ENCODE measurements around the gene NR5A1. TPM values are rescaled to one million over a fixed set of nuclear protein-coding genes. Genes with fewer than 3 reads are reported as not detected.

Gene NR5A1
- total and polyA plus RNA-seq, 4 donors = not detected

GRCh38 chr9:124468061-124468740 is 39.0 kb downstream of the NR5A1 start:
- ATAC-seq (ENCODE audit: low FRiP score) (no peak), DNase-seq (peak; percentile 37 to 67)
- H3K27me3 ChIP-seq (ENCODE audit: control insufficient read depth in 1 of 2, insufficient read depth in 2 of 2, low read length in 1 of 2) = no peaks in the 10 kb centered on the region

GRCh38 chr9:124467410-124468060 is 39.7 kb downstream of the NR5A1 start:
- intact Hi-C loops (cut with DNase I) = no loop called here
- no peaks in the 10 kb centered on the region for H3K9me3 ChIP-seq (ENCODE audit: control insufficient read depth, low read length)
- no peaks in the 10 kb centered on the region for H3K27me3 ChIP-seq (ENCODE audit: control insufficient read depth in 1 of 2, insufficient read depth in 2 of 2, low read length in 1 of 2)
- ATAC-seq (ENCODE audit: low FRiP score) (no peak), DNase-seq (peak; percentile 28 to 55)
- H3K4me1 ChIP-seq (ENCODE audit: control insufficient read depth in 1 of 2, insufficient read depth in 2 of 2, low read length in 2 of 2) = no peaks in the 10 kb centered on the region
- 94% methylated on average over 17 of the region's 17 CpGs for WGBS, 2 donors
- no peak overlapping the region for H3K27ac ChIP-seq (ENCODE audit: low read depth in 1 of 2, low read length in 2 of 2)
- H3K4me3 ChIP-seq (ENCODE audit: low read length in 2 of 2) = no peak overlapping the region
- no peaks in the 10 kb centered on the region for H3K36me3 ChIP-seq (ENCODE audit: control insufficient read depth in 1 of 2, insufficient read depth in 2 of 2, low read length in 1 of 2)

More at GRCh38 chr9:124468061-124468740, 39.0 kb downstream of the NR5A1 start:
- H3K36me3 ChIP-seq (ENCODE audit: control insufficient read depth in 1 of 2, insufficient read depth in 2 of 2, low read length in 1 of 2) = no peaks in the 10 kb centered on the region
- H3K4me3 ChIP-seq (ENCODE audit: low read length in 2 of 2) = no peak overlapping the region
- 90 to 93% methylated on average over 19 of the region's 19 CpGs for WGBS, 2 donors
- no peaks in the 10 kb centered on the region for H3K9me3 ChIP-seq (ENCODE audit: control insufficient read depth, low read length)
- no peak overlapping the region for H3K27ac ChIP-seq (ENCODE audit: low read depth in 1 of 2, low read length in 2 of 2)
- intact Hi-C loops (cut with DNase I) = no loop called here
- H3K4me1 ChIP-seq (ENCODE audit: control insufficient read depth in 1 of 2, insufficient read depth in 2 of 2, low read length in 2 of 2) = no peaks in the 10 kb centered on the region

- Histone ChIP-seq H3K36me3 (ENCODE audit: control insufficient read depth in 1 of 2, insufficient read depth in 2 of 2, low read length in 1 of 2) (no peaks in the 10 kb centered on the region), H3K27me3 (ENCODE audit: control insufficient read depth in 1 of 2, insufficient read depth in 2 of 2, low read length in 1 of 2) (no peaks in the 10 kb centered on the region), H3K9me3 (ENCODE audit: control insufficient read depth, low read length) (no peaks in the 10 kb centered on the region), H3K4me3 (ENCODE audit: low read length in 2 of 2) (no peak overlapping the region), H3K27ac (ENCODE audit: low read depth in 1 of 2, low read length in 2 of 2) (no peak overlapping the region), H3K4me1 (ENCODE audit: control insufficient read depth in 1 of 2, insufficient read depth in 2 of 2, low read length in 2 of 2) (no peaks in the 10 kb centered on the region)
- ATAC-seq (ENCODE audit: low FRiP score) (no peak), DNase-seq (peak; percentile 9 to 52)
- WGBS, 2 donors = 69 to 70% methylated on average over 3 of the region's 3 CpGs
- intact Hi-C loops (cut with DNase I) = no loop called here
These were observed 41.5 kb downstream of the NR5A1 start for GRCh38 chr9:124465736-124466135.

GRCh38 chr9:124462739-124463138 is 44.5 kb downstream of the NR5A1 start:
- intact Hi-C loops (cut with DNase I) = no loop called here

GRCh38 chr9:124458441-124458840 is 48.8 kb downstream of the NR5A1 start:
- Histone ChIP-seq H3K4me3 (ENCODE audit: low read length in 2 of 2) (no peak overlapping the region), H3K27ac (ENCODE audit: low read depth in 1 of 2, low read length in 2 of 2) (no peak overlapping the region), H3K9me3 (ENCODE audit: control insufficient read depth, low read length) (no peaks in the 10 kb centered on the region), H3K27me3 (ENCODE audit: control insufficient read depth in 1 of 2, insufficient read depth in 2 of 2, low read length in 1 of 2) (no peaks in the 10 kb centered on the region), H3K36me3 (ENCODE audit: control insufficient read depth in 1 of 2, insufficient read depth in 2 of 2, low read length in 1 of 2) (no peaks in the 10 kb centered on the region), H3K4me1 (ENCODE audit: control insufficient read depth in 1 of 2, insufficient read depth in 2 of 2, low read length in 2 of 2) (no peaks in the 10 kb centered on the region)
- 84 to 87% methylated on average over 9 of the region's 9 CpGs for WGBS, 2 donors
- intact Hi-C loops (cut with DNase I) = no loop called here
- DNase-seq (peak in 1 of 2 donors; percentile 14), ATAC-seq (ENCODE audit: low FRiP score) (no peak)

More at GRCh38 chr9:124462739-124463138, 44.5 kb downstream of the NR5A1 start:
- Histone ChIP-seq H3K27me3 (ENCODE audit: control insufficient read depth in 1 of 2, insufficient read depth in 2 of 2, low read length in 1 of 2) (no peaks in the 10 kb centered on the region), H3K9me3 (ENCODE audit: control insufficient read depth, low read length) (no peaks in the 10 kb centered on the region), H3K4me3 (ENCODE audit: low read length in 2 of 2) (no peak overlapping the region), H3K36me3 (ENCODE audit: control insufficient read depth in 1 of 2, insufficient read depth in 2 of 2, low read length in 1 of 2) (no peaks in the 10 kb centered on the region), H3K27ac (ENCODE audit: low read depth in 1 of 2, low read length in 2 of 2) (no peak overlapping the region), H3K4me1 (ENCODE audit: control insufficient read depth in 1 of 2, insufficient read depth in 2 of 2, low read length in 2 of 2) (no peaks in the 10 kb centered on the region)
- ATAC-seq (ENCODE audit: low FRiP score) = no peak
- DNase-seq = no peak
- 85 to 92% methylated on average over 1 of the region's 1 CpG for WGBS, 2 donors

GRCh38 chr9:124457887-124458431 is 49.2 kb downstream of the NR5A1 start:
- DNase-seq = peak; percentile 26 to 50

GRCh38 chr9:124457079-124457886 is 49.9 kb downstream of the NR5A1 start:
- intact Hi-C loops (cut with DNase I) = no loop called here
- no peaks in the 10 kb centered on the region for H3K27me3 ChIP-seq (ENCODE audit: control insufficient read depth in 1 of 2, insufficient read depth in 2 of 2, low read length in 1 of 2)
- H3K4me1 ChIP-seq (ENCODE audit: control insufficient read depth in 1 of 2, insufficient read depth in 2 of 2, low read length in 2 of 2) = no peaks in the 10 kb centered on the region
- WGBS, 2 donors = 83 to 85% methylated on average over 18 of the region's 18 CpGs
- H3K36me3 ChIP-seq (ENCODE audit: control insufficient read depth in 1 of 2, insufficient read depth in 2 of 2, low read length in 1 of 2) = no peaks in the 10 kb centered on the region
- no peak for ATAC-seq (ENCODE audit: low FRiP score)
- H3K4me3 ChIP-seq (ENCODE audit: low read length in 2 of 2) = no peak overlapping the region
- peak; percentile 23 to 62 for DNase-seq
- no peak overlapping the region for H3K27ac ChIP-seq (ENCODE audit: low read depth in 1 of 2, low read length in 2 of 2)
- H3K9me3 ChIP-seq (ENCODE audit: control insufficient read depth, low read length) = no peaks in the 10 kb centered on the region

More at GRCh38 chr9:124457887-124458431, 49.2 kb downstream of the NR5A1 start:
- no peak overlapping the region for H3K27ac ChIP-seq (ENCODE audit: low read depth in 1 of 2, low read length in 2 of 2)
- H3K27me3 ChIP-seq (ENCODE audit: control insufficient read depth in 1 of 2, insufficient read depth in 2 of 2, low read length in 1 of 2) = no peaks in the 10 kb centered on the region
- intact Hi-C loops (cut with DNase I) = no loop called here
- no peaks in the 10 kb centered on the region for H3K9me3 ChIP-seq (ENCODE audit: control insufficient read depth, low read length)
- H3K4me1 ChIP-seq (ENCODE audit: control insufficient read depth in 1 of 2, insufficient read depth in 2 of 2, low read length in 2 of 2) = no peaks in the 10 kb centered on the region
- no peak overlapping the region for H3K4me3 ChIP-seq (ENCODE audit: low read length in 2 of 2)
- no peak for ATAC-seq (ENCODE audit: low FRiP score)
- WGBS, 2 donors = 78 to 81% methylated on average over 7 to 8 of the region's 8 CpGs
- H3K36me3 ChIP-seq (ENCODE audit: control insufficient read depth in 1 of 2, insufficient read depth in 2 of 2, low read length in 1 of 2) = no peaks in the 10 kb centered on the region

GRCh38 chr9:124456341-124457078 is 50.7 kb downstream of the NR5A1 start:
- Histone ChIP-seq H3K9me3 (ENCODE audit: control insufficient read depth, low read length) (no peaks in the 10 kb centered on the region), H3K4me3 (ENCODE audit: low read length in 2 of 2) (no peak overlapping the region), H3K27ac (ENCODE audit: low read depth in 1 of 2, low read length in 2 of 2) (no peak overlapping the region), H3K4me1 (ENCODE audit: control insufficient read depth in 1 of 2, insufficient read depth in 2 of 2, low read length in 2 of 2) (no peaks in the 10 kb centered on the region), H3K27me3 (ENCODE audit: control insufficient read depth in 1 of 2, insufficient read depth in 2 of 2, low read length in 1 of 2) (no peaks in the 10 kb centered on the region), H3K36me3 (ENCODE audit: control insufficient read depth in 1 of 2, insufficient read depth in 2 of 2, low read length in 1 of 2) (no peaks in the 10 kb centered on the region)
- ATAC-seq (ENCODE audit: low FRiP score) = no peak
- DNase-seq = peak in 1 of 2 donors; percentile 62
- intact Hi-C loops (cut with DNase I) = no loop called here
- whole genome bisulfite sequencing, 2 donors = 65 to 71% methylated on average over 14 to 15 of the region's 15 CpGs

Data from aorta (tissue), 5 donors.